Testis (tissue), 3 donors: ENCODE results near the gene RRP36. TPM values are rescaled to one million over a fixed set of nuclear protein-coding genes. Genes with fewer than 3 reads are reported as not detected.

Source experiments
- DNase-seq: peaks from one replicate; pipeline ENCODE4 v3.0.0-alpha.2; 2019
- H3K27ac ChIP-seq, 2 donors: fragments of 200-600 bp; sonication (generic); one replicate each; pipeline ENCODE4 v1.5.1; 2019
- H3K27me3 ChIP-seq: fragments of 200-600 bp; sonication (generic); one replicate; pipeline ENCODE4 v1.5.1; 2019
- H3K36me3 ChIP-seq: fragments of 200-600 bp; sonication (generic); one replicate; pipeline ENCODE4 v1.5.1; 2017; ENCODE audit warnings: low read depth; ENCODE audit errors: missing control alignments
- H3K4me1 ChIP-seq: fragments of 200-600 bp; sonication (generic); one replicate; pipeline ENCODE4 v1.5.1; 2019
- H3K4me3 ChIP-seq, 2 donors: fragments of 200-600 bp; sonication (generic); one replicate each; pipeline ENCODE4 v1.5.1; 2017 to 2019
- H3K9me3 ChIP-seq: fragments of 200-600 bp; sonication (generic); one replicate; pipeline ENCODE4 v1.5.1; 2017
- POLR2A ChIP-seq: fragments of 450-650 bp; IDR thresholded peaks from one replicate; pipeline ENCODE4 v1.6.1; 2017; ENCODE audit warnings: antibody characterized with exemption, mild to moderate bottlenecking, moderate library complexity
- WGBS, 2 donors: methylation state at CpG; one replicate each; pipeline ENCODE4 v1.1.5; 2018; 5-methylcytosine and 5-hydroxymethylcytosine counted together
- intact Hi-C: fragments of 100-400 bp; cut with DNase I; formaldehyde crosslinking; loops from one replicate; pipeline ENCODE4 v1.15.1; 2023; ENCODE audit warnings: low total_unique reads
- polyA plus RNA-seq: library from polyadenylated mRNA; stranded (reverse); fragments of 350-450 nt; fragmentation: Illumina TruSeq; extraction: RNeasy Lipid Tissue Mini Kit (QIAGEN cat#74804); gene quantifications from one replicate; pipeline ENCODE4 v1.2.3, GENCODE V29; 2014; ENCODE audit warnings: low read depth, low replicate concordance; ENCODE audit not compliant: insufficient read depth
- total RNA-seq, 2 donors: library from RNA; depleted of rRNA; stranded (reverse); fragments of >200 nt; gene quantifications; one replicate each; pipeline ENCODE4 v1.2.3, GENCODE V29; 2016
- TF ChIP-seq, protein P1 (sequence below), 3 experiments: fragments of 450-650 bp in 2 of 3; fragments of 200-600 bp in 1 of 3; sonication (generic) in 1 of 3; IDR thresholded peaks; one replicate each; pipeline ENCODE4 v1.5.1; 2016 to 2019; ENCODE audit warnings: antibody characterized with exemption in 3 of 3, mild to moderate bottlenecking in 2 of 3, moderate library complexity in 1 of 3

The RRP36 gene
- total and polyA plus RNA-seq, 3 donors from 2014 or later = 34.2 to 49.5 (median 39.9) TPM

GRCh38 chr6:42978487-42978838, 43.0 kb upstream of the RRP36 start:
- H3K4me3 ChIP-seq = peak overlapping the region; percentile 89 to 90
- peak overlapping the region; percentile 84 to 86 for H3K27ac ChIP-seq
- peak; percentile 45 for DNase-seq
- no peak for TF ChIP-seq POLR2A
- TF ChIP-seq, protein P1, sequence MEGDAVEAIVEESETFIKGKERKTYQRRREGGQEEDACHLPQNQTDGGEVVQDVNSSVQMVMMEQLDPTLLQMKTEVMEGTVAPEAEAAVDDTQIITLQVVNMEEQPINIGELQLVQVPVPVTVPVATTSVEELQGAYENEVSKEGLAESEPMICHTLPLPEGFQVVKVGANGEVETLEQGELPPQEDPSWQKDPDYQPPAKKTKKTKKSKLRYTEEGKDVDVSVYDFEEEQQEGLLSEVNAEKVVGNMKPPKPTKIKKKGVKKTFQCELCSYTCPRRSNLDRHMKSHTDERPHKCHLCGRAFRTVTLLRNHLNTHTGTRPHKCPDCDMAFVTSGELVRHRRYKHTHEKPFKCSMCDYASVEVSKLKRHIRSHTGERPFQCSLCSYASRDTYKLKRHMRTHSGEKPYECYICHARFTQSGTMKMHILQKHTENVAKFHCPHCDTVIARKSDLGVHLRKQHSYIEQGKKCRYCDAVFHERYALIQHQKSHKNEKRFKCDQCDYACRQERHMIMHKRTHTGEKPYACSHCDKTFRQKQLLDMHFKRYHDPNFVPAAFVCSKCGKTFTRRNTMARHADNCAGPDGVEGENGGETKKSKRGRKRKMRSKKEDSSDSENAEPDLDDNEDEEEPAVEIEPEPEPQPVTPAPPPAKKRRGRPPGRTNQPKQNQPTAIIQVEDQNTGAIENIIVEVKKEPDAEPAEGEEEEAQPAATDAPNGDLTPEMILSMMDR (IDR thresholded peaks at IDR 0.05) = no peak
- H3K27me3 ChIP-seq = no peaks in the 10 kb centered on the region
- no peaks in the 10 kb centered on the region for H3K36me3 ChIP-seq
- peaks cover 10% of the 10 kb centered on the region for H3K4me1 ChIP-seq
- intact Hi-C loops = no loop called here
- no peaks in the 10 kb centered on the region for H3K9me3 ChIP-seq
- WGBS, 2 donors = 0% methylated on average over 2 to 17 of the region's 28 CpGs

GRCh38 chr6:42978839-42979522, 42.4 kb upstream of the RRP36 start, which contains the start of gene PEX6:
Gene PEX6 (minus strand): TSS chr6:42979181. CDS start chr6:42979150, 31 bp downstream.
- intact Hi-C loops = no loop called here
- H3K4me1 ChIP-seq = peaks cover 14% of the 10 kb centered on the region
- TF ChIP-seq, protein P1 (IDR thresholded peaks at IDR 0.05) = no peak
- no peak for TF ChIP-seq POLR2A

GRCh38 chr6:42979523-42980177, 41.8 kb upstream of the RRP36 start:
- H3K27me3 ChIP-seq = no peaks in the 10 kb centered on the region
- H3K4me3 ChIP-seq = peak overlapping the region; percentile 89 to 90
- intact Hi-C loops = no loop called here
- no peaks in the 10 kb centered on the region for H3K9me3 ChIP-seq
- no peak for DNase-seq
- peak overlapping the region; percentile 84 to 86 for H3K27ac ChIP-seq
- WGBS, 2 donors = 21 to 32% methylated on average over 9 of the region's 9 CpGs
- no peak for TF ChIP-seq POLR2A
- TF ChIP-seq, protein P1 (IDR thresholded peaks at IDR 0.05) = no peak
- H3K4me1 ChIP-seq = peaks cover 14% of the 10 kb centered on the region
- no peaks in the 10 kb centered on the region for H3K36me3 ChIP-seq

More at GRCh38 chr6:42978839-42979522, 42.4 kb upstream of the RRP36 start, which contains the start of gene PEX6:
- 0 to 1% methylated on average over 24 to 53 of the region's 59 CpGs for WGBS, 2 donors
- peak within 1 kb of the TSS; percentile 89 to 90 for H3K4me3 ChIP-seq
- no peaks in the 10 kb centered on the region for H3K36me3 ChIP-seq
- peak; percentile 91 for DNase-seq
- no peaks in the 10 kb centered on the region for H3K27me3 ChIP-seq
- peak within 1 kb of the TSS; percentile 84 to 86 for H3K27ac ChIP-seq
- no peaks in the 10 kb centered on the region for H3K9me3 ChIP-seq

DNA sequence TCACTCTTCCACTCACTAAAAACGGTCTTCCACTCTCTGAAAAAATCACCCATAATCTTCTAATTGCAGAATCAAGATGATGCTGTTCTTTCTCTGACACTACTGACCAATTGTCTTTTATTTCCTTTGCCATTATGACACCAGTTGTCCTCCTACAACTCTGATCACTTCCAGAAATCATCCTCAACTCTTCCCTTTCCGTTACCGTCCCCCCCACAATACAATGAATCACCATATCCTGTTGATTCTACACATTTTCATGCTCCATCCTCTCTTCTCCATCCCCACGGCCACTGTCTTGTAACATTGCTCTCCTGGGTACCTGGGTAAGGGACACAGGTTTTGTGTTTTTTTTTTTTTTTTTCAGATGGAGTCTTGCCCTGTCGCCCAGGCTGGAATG, 39.6 kb upstream of the RRP36 start:
- Histone ChIP-seq H3K27me3 (no peaks in the 10 kb centered on the region), H3K27ac (no peak overlapping the region), H3K36me3 (no peaks in the 10 kb centered on the region), H3K9me3 (no peaks in the 10 kb centered on the region), H3K4me1 (peaks cover 31% of the 10 kb centered on the region), H3K4me3 (no peak overlapping the region)
- WGBS, 2 donors = 87 to 90% methylated on average over 5 of the region's 5 CpGs
- TF ChIP-seq POLR2A = no peak
- TF ChIP-seq, protein P1 (IDR thresholded peaks at IDR 0.05) = no peak
- DNase-seq = no peak
- intact Hi-C loops = no loop called here
